Cardiac muscle cell (in vitro differentiated cells and primary cell): ENCODE results near the gene NOS1. TPM values are rescaled to one million over a fixed set of nuclear protein-coding genes. Genes with fewer than 3 reads are reported as not detected.

Experiments used
- DNase-seq, 2 donors: peaks; one replicate each; pipeline versions ENCODE4 v3.0.0 to v3.0.0-alpha.2; 2010 to 2017; ENCODE audit warnings: low read depth in 1 of 2, low spot score in 1 of 2
- H3K27ac ChIP-seq: fragments of 200-600 bp; sonication (generic); 2 replicates; pipeline ENCODE4 v1.5.1; 2016
- H3K27me3 ChIP-seq: fragments of 200-600 bp; sonication (generic); 2 replicates; pipeline ENCODE4 v1.6.0; 2016; ENCODE audit warnings: control low read depth
- H3K36me3 ChIP-seq: fragments of 200-600 bp; sonication (generic); 2 replicates; pipeline ENCODE4 v1.5.1; 2016; ENCODE audit warnings: control low read depth
- H3K4me1 ChIP-seq: fragments of 200-600 bp; sonication (generic); 2 replicates; pipeline ENCODE4 v1.8.1; 2017; ENCODE audit warnings: low read depth, mild to moderate bottlenecking, mixed run types
- H3K4me3 ChIP-seq: fragments of 200-600 bp; sonication (generic); 2 replicates; pipeline ENCODE4 v1.5.1; 2016; ENCODE audit warnings: mild to moderate bottlenecking
- H3K9me3 ChIP-seq: fragments of 200-600 bp; sonication (generic); 2 replicates; pipeline ENCODE4 v1.5.1; 2017; ENCODE audit warnings: low read depth, mild to moderate bottlenecking, control low read depth
- CTCF ChIP-seq: IDR thresholded peaks from 2 replicates; pipeline ENCODE4 v1.5.1; 2012; ENCODE audit warnings: low read depth, mild to moderate bottlenecking, low read length
- polyA plus RNA-seq: library from polyadenylated mRNA; unstranded; fragments of >200 nt; fragmentation: Nextera tagmentation; extraction: Ambion mirVana; gene quantifications from 2 replicates; pipeline ENCODE4 v1.2.1, GENCODE V29; 2016
- total RNA-seq: library from RNA; depleted of rRNA; stranded (reverse); fragments of >200 nt; gene quantifications from 2 replicates; pipeline ENCODE4 v1.2.3, GENCODE V29; 2016

The NOS1 gene
- total and polyA plus RNA-seq, 2 experiments from 2014 or later, result not detected

GRCh38 chr12:117347588-117347987 lies 13.8 kb downstream of the NOS1 start:
- DNase-seq, result no peak

GRCh38 chr12:117344716-117345115 lies 16.7 kb downstream of the NOS1 start:
- TF ChIP-seq CTCF, result no peak
- H3K4me1 ChIP-seq, result no peaks in the 10 kb centered on the region
- no peaks in the 10 kb centered on the region for H3K9me3 ChIP-seq
- no peak overlapping the region for H3K27ac ChIP-seq
- H3K27me3 ChIP-seq, result no peaks in the 10 kb centered on the region
- no peaks in the 10 kb centered on the region for H3K36me3 ChIP-seq
- DNase-seq, result no peak
- no peak overlapping the region for H3K4me3 ChIP-seq

More at GRCh38 chr12:117347588-117347987, 13.8 kb downstream of the NOS1 start:
- no peaks in the 10 kb centered on the region for H3K4me1 ChIP-seq
- H3K36me3 ChIP-seq, result no peaks in the 10 kb centered on the region
- no peak overlapping the region for H3K4me3 ChIP-seq
- no peaks in the 10 kb centered on the region for H3K27me3 ChIP-seq
- no peak for TF ChIP-seq CTCF
- no peaks in the 10 kb centered on the region for H3K9me3 ChIP-seq
- H3K27ac ChIP-seq, result no peak overlapping the region

GRCh38 chr12:117343849-117344248 lies 17.6 kb downstream of the NOS1 start:
- no peak for DNase-seq
- H3K27ac ChIP-seq, result no peak overlapping the region
- H3K9me3 ChIP-seq, result no peaks in the 10 kb centered on the region
- no peaks in the 10 kb centered on the region for H3K4me1 ChIP-seq
- TF ChIP-seq CTCF, result no peak
- H3K36me3 ChIP-seq, result no peaks in the 10 kb centered on the region
- H3K27me3 ChIP-seq, result no peaks in the 10 kb centered on the region
- H3K4me3 ChIP-seq, result no peak overlapping the region

GRCh38 chr12:117343296-117343695 lies 18.1 kb downstream of the NOS1 start:
- Histone ChIP-seq H3K27me3 (no peaks in the 10 kb centered on the region), H3K9me3 (no peaks in the 10 kb centered on the region), H3K36me3 (no peaks in the 10 kb centered on the region), H3K4me3 (no peak overlapping the region), H3K27ac (no peak overlapping the region), H3K4me1 (no peaks in the 10 kb centered on the region)
- no peak for TF ChIP-seq CTCF
- DNase-seq, result no peak

- Histone ChIP-seq H3K9me3 (no peaks in the 10 kb centered on the region), H3K4me1 (no peaks in the 10 kb centered on the region), H3K27ac (no peak overlapping the region), H3K27me3 (no peaks in the 10 kb centered on the region), H3K4me3 (no peak overlapping the region), H3K36me3 (no peaks in the 10 kb centered on the region)
- no peak for DNase-seq
- no peak for TF ChIP-seq CTCF
These were observed 18.7 kb downstream of the NOS1 start for GRCh38 chr12:117342682-117343081.

GRCh38 chr12:117342247-117342646 lies 19.2 kb downstream of the NOS1 start:
- Histone ChIP-seq H3K4me1 (no peaks in the 10 kb centered on the region), H3K4me3 (no peak overlapping the region), H3K36me3 (no peaks in the 10 kb centered on the region), H3K27me3 (no peaks in the 10 kb centered on the region), H3K9me3 (no peaks in the 10 kb centered on the region), H3K27ac (no peak overlapping the region)
- DNase-seq, result no peak
- no peak for TF ChIP-seq CTCF
